GM18870 (cell line): ENCODE data around the gene SCN5A.

ENCODE experiments used
- ATAC-seq: cut with Tn5 transposase; IDR thresholded peaks from one replicate; pipeline ENCODE4 v1.9.1; 2021; ENCODE audit warnings: moderate library complexity; ENCODE audit not compliant: unreplicated experiment

SCN5A gene

GRCh38 chr3:38648024-38648658, 1.3 kb downstream of the SCN5A start:
- ATAC-seq: no peak

GRCh38 chr3:38647217-38647970, 2.1 kb downstream of the SCN5A start:
- no peak for ATAC-seq

- ATAC-seq: no peak
Observed at GRCh38 chr3:38646630-38647029, 2.9 kb downstream of the SCN5A start.

GRCh38 chr3:38646062-38646461, 3.4 kb downstream of the SCN5A start:
- ATAC-seq: no peak

- no peak for ATAC-seq
Observed at GRCh38 chr3:38645601-38646000, 3.9 kb downstream of the SCN5A start.

- no peak for ATAC-seq
Observed at GRCh38 chr3:38645076-38645475, 4.4 kb downstream of the SCN5A start.

GRCh38 chr3:38644662-38645053, 4.8 kb downstream of the SCN5A start:
- ATAC-seq: no peak

GRCh38 chr3:38644016-38644661, 5.3 kb downstream of the SCN5A start:
- no peak for ATAC-seq

- ATAC-seq: no peak
Observed at GRCh38 chr3:38643592-38643991, 5.9 kb downstream of the SCN5A start.

- ATAC-seq: no peak
Observed at GRCh38 chr3:38643090-38643489, 6.4 kb downstream of the SCN5A start.

- ATAC-seq: no peak
Observed at GRCh38 chr3:38641461-38642110, 7.9 kb downstream of the SCN5A start.

GRCh38 chr3:38640661-38641452, 8.6 kb downstream of the SCN5A start:
- no peak for ATAC-seq

GRCh38 chr3:38638354-38638753, 11.1 kb downstream of the SCN5A start:
- no peak for ATAC-seq

- no peak for ATAC-seq
Observed at GRCh38 chr3:38637906-38638305, 11.6 kb downstream of the SCN5A start.

- ATAC-seq: no peak
Observed at GRCh38 chr3:38636881-38637280, 12.6 kb downstream of the SCN5A start.

GRCh38 chr3:38636464-38636863, 13.0 kb downstream of the SCN5A start:
- no peak for ATAC-seq

GRCh38 chr3:38634111-38634510, 15.4 kb downstream of the SCN5A start:
- no peak for ATAC-seq

GRCh38 chr3:38632989-38633388, 16.5 kb downstream of the SCN5A start:
- no peak for ATAC-seq

- no peak for ATAC-seq
Observed at GRCh38 chr3:38630606-38631005, 18.9 kb downstream of the SCN5A start.

GRCh38 chr3:38630070-38630469, 19.4 kb downstream of the SCN5A start:
- no peak for ATAC-seq

- no peak for ATAC-seq
Observed at GRCh38 chr3:38628835-38629234, 20.7 kb downstream of the SCN5A start.
